ENCODE results near the gene GALNT18.

The GALNT18 gene

GRCh38 chr11:11553573-11553972 is 68.2 kb downstream of the GALNT18 start:
- TF ChIP-seq, protein P1, sequence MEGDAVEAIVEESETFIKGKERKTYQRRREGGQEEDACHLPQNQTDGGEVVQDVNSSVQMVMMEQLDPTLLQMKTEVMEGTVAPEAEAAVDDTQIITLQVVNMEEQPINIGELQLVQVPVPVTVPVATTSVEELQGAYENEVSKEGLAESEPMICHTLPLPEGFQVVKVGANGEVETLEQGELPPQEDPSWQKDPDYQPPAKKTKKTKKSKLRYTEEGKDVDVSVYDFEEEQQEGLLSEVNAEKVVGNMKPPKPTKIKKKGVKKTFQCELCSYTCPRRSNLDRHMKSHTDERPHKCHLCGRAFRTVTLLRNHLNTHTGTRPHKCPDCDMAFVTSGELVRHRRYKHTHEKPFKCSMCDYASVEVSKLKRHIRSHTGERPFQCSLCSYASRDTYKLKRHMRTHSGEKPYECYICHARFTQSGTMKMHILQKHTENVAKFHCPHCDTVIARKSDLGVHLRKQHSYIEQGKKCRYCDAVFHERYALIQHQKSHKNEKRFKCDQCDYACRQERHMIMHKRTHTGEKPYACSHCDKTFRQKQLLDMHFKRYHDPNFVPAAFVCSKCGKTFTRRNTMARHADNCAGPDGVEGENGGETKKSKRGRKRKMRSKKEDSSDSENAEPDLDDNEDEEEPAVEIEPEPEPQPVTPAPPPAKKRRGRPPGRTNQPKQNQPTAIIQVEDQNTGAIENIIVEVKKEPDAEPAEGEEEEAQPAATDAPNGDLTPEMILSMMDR (IDR thresholded peaks at IDR 0.05; ENCODE audit: extremely low read depth, missing control alignments), result no peak
- no peak for DNase-seq (ENCODE audit: low spot score)

DNA sequence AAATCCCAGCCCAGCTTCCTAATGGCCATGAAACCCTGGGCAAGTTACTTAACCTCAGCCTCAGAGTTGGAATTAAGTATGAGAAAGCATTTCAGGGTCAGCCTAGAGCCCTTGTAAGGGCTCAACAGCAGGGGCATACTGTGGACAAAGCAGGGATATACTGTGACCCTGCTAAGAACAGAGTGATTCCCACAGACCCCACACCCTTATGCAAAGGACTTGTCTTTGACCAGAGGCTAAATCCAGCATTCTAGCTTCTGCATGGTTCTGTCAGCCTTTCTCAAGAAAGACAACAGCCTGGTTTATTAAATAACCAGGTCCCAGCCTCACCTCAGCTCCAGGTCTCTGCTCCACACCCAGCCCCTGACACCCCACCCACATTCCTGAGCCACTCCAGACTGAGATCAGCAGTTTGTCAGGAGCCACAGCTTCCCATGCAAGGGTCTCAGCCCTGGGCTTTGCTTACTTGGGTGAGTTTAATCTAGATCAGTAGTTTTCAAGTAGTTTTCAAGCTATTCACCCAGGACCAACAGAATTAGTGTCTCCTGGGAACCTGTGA is 69.2 kb downstream of the GALNT18 start:
- no peak for DNase-seq (ENCODE audit: low spot score)
- TF ChIP-seq, protein P1 (IDR thresholded peaks at IDR 0.05; ENCODE audit: extremely low read depth, missing control alignments), result no peak

DNA sequence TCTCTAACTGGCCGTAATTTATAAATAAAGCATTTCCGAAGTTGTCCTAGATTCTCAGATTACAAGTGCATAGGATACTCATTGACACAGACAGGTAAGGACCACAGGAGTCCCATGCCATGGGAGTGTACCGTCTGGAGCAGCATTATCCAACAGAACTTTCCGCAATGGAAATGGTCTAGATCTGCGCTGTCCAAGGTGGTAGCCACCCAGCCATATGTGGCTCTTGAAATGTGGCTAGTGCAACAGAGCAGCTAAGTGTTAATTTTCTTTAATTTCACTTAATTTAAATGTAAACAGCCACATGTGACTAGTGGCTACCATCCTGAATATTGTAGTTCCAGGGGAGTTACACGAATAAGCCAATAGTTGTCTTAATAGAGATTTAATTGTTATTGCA is 71.3 kb downstream of the GALNT18 start:
- DNase-seq (ENCODE audit: low spot score), result no peak
- TF ChIP-seq, protein P1 (IDR thresholded peaks at IDR 0.05; ENCODE audit: extremely low read depth, missing control alignments), result no peak

DNA sequence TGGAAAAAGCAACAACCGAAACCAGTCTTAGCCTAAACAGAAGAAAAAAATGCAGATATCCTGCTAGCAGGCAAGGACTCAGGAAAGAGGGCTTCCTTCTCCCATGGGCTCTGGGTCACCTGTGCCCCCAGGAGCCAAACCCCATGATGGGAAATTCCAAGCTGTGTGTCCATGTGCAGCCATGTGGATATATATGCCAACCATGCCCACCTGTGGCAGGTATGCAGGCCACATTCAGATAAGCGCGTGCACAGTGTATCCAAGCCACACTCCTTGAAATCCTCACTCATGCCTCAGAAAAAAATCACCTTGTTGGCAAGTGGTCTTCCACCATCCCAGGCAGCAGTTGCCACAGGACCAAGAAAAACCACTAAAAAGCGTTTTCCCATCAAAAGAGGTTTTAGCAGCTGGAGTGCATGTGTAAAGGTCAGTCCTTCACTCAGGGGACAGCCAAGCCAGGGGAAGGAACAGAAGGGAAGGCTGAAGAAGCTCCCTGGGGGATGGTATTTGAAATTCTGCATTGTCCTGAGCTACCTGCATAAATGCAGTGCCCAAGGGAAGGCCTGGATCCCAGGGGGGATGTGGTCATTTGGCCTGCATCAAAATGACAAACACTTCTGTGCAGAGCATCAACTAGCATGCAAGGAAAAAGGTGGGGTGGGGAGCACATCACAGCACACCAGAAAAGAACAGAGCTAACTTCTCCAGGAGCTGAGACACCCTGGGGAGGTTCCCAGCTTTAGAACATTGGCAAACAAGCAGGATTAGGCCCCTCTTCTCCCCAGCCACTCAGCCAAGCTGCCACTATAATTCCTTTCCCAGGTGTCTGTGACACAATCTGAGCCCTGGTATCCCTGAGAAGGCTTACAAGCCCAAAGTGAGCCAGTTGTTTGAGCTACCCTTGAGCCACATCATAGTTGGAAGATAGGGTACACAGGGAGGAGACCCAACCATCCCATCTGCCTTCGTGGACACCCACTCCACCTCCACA is 76.2 kb downstream of the GALNT18 start:
- TF ChIP-seq, protein P1 (IDR thresholded peaks at IDR 0.05; ENCODE audit: extremely low read depth, missing control alignments), result no peak
- DNase-seq (ENCODE audit: low spot score), result no peak

GRCh38 chr11:11543656-11544055 is 78.1 kb downstream of the GALNT18 start:
- TF ChIP-seq, protein P1 (IDR thresholded peaks at IDR 0.05; ENCODE audit: extremely low read depth, missing control alignments), result no peak
- DNase-seq (ENCODE audit: low spot score), result no peak

DNA sequence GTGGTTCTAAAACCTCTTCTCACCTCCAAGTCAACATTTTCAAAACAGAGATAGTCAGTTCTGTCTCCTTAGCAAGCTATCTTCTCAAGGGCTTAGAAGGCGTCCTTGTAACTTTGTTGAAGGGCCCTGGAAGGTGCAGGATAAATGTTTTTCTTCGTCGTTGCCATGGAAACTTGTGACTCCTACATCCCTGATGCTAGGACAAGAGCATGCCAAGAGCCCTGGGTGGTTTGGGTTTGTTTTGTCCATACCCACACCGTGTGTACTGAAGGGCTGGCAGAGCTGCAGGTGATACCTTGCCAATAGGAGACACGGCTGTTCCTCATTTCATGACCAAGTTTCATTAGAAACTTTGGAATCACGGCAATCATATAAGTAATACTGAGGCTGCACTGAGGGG is 81.6 kb downstream of the GALNT18 start:
- no peak for DNase-seq (ENCODE audit: low spot score)
- TF ChIP-seq, protein P1 (IDR thresholded peaks at IDR 0.05; ENCODE audit: extremely low read depth, missing control alignments), result no peak

GRCh38 chr11:11538277-11538960 is 83.4 kb downstream of the GALNT18 start:
- DNase-seq (ENCODE audit: low spot score), result no peak
- TF ChIP-seq, protein P1 (IDR thresholded peaks at IDR 0.05; ENCODE audit: extremely low read depth, missing control alignments), result no peak
